ENCODE data around the gene PDE6B. TPM values are rescaled to one million over a fixed set of nuclear protein-coding genes. Genes with fewer than 3 reads are reported as not detected.

PDE6B gene
- total RNA-seq, 1 experiment from 2014 or later = not detected

- Histone ChIP-seq H3K4me3 (ENCODE audit: low read depth, low read length) (no peak overlapping the region), H3K9me3 (no peaks in the 10 kb centered on the region), H3K4me1 (no peaks in the 10 kb centered on the region), H3K27me3 (replicated peaks; ENCODE audit: control insufficient read depth, insufficient read depth, low read length) (no peaks in the 10 kb centered on the region), H3K36me3 (ENCODE audit: control insufficient read depth, insufficient read depth, low read length) (no peaks in the 10 kb centered on the region)
- TF ChIP-seq CTCF (IDR thresholded peaks at IDR 0.05; ENCODE audit: insufficient read depth in 1 of 2, low read depth in 1 of 2, low read length in 1 of 2, severe bottlenecking in 1 of 2, unreplicated experiment in 1 of 2) = no peak
- H3K4me3 Mint-ChIP-seq (ENCODE audit: unreplicated experiment) = no peak overlapping the region
- CTCF ChIA-PET = interaction anchor here (0.8 kb wide), 1 partner anchor 14 kb away, joined by 3 read pairs; no protein-coding TSS in a partner anchor
- peaks cover 11% of the 10 kb centered on the region for H3K36me3 Mint-ChIP-seq (ENCODE audit: insufficient read depth, unreplicated experiment)
- no peaks in the 10 kb centered on the region for H3K4me1 Mint-ChIP-seq (ENCODE audit: low read depth, unreplicated experiment)
- POLR2A ChIA-PET = no interaction called here
- no peaks in the 10 kb centered on the region for H3K9me3 Mint-ChIP-seq (ENCODE audit: unreplicated experiment)
- intact Hi-C loops (cut with micrococcal nuclease; ENCODE audit: unreplicated experiment) = no loop called here
- H3K27ac Mint-ChIP-seq (ENCODE audit: unreplicated experiment) = no peak overlapping the region
- DNase-seq = no peak
- H3K27me3 Mint-ChIP-seq (ENCODE audit: insufficient read depth, unreplicated experiment) = no peaks in the 10 kb centered on the region
- BruUV-seq (replicated peaks) = no TSS peak
Observed at GRCh38 chr4:700587-701264, 75.4 kb downstream of the PDE6B start.

GRCh38 chr4:702618-703048 lies 77.3 kb downstream of the PDE6B start:
- ChIA-PET CTCF (no interaction called here), POLR2A (no interaction called here)
- TF ChIP-seq CTCF (IDR thresholded peaks at IDR 0.05; ENCODE audit: insufficient read depth in 1 of 2, low read depth in 1 of 2, low read length in 1 of 2, severe bottlenecking in 1 of 2, unreplicated experiment in 1 of 2) = no peak
- no peak overlapping the region for H3K4me3 ChIP-seq (ENCODE audit: low read depth, low read length)
- BruUV-seq (replicated peaks) = no TSS peak
- Mint-ChIP-seq H3K9me3 (ENCODE audit: unreplicated experiment) (no peaks in the 10 kb centered on the region), H3K27ac (ENCODE audit: unreplicated experiment) (no peak overlapping the region), H3K4me3 (ENCODE audit: unreplicated experiment) (no peak overlapping the region), H3K27me3 (ENCODE audit: insufficient read depth, unreplicated experiment) (no peaks in the 10 kb centered on the region), H3K4me1 (ENCODE audit: low read depth, unreplicated experiment) (no peaks in the 10 kb centered on the region), H3K36me3 (ENCODE audit: insufficient read depth, unreplicated experiment) (peaks cover 11% of the 10 kb centered on the region)
- no peak for DNase-seq
- intact Hi-C loops (cut with micrococcal nuclease; ENCODE audit: unreplicated experiment) = no loop called here
- H3K9me3 ChIP-seq = no peaks in the 10 kb centered on the region
- no peaks in the 10 kb centered on the region for H3K36me3 ChIP-seq (ENCODE audit: control insufficient read depth, insufficient read depth, low read length)
- no peaks in the 10 kb centered on the region for H3K27me3 ChIP-seq (replicated peaks; ENCODE audit: control insufficient read depth, insufficient read depth, low read length)
- no peaks in the 10 kb centered on the region for H3K4me1 ChIP-seq

- Mint-ChIP-seq H3K27me3 (ENCODE audit: insufficient read depth, unreplicated experiment) (no peaks in the 10 kb centered on the region), H3K36me3 (ENCODE audit: insufficient read depth, unreplicated experiment) (peaks cover 14% of the 10 kb centered on the region), H3K27ac (ENCODE audit: unreplicated experiment) (no peak overlapping the region), H3K9me3 (ENCODE audit: unreplicated experiment) (no peaks in the 10 kb centered on the region), H3K4me1 (ENCODE audit: low read depth, unreplicated experiment) (no peaks in the 10 kb centered on the region), H3K4me3 (ENCODE audit: unreplicated experiment) (no peak overlapping the region)
- Histone ChIP-seq H3K27me3 (replicated peaks; ENCODE audit: control insufficient read depth, insufficient read depth, low read length) (no peaks in the 10 kb centered on the region), H3K4me3 (ENCODE audit: low read depth, low read length) (no peak overlapping the region), H3K36me3 (ENCODE audit: control insufficient read depth, insufficient read depth, low read length) (peaks cover 1% of the 10 kb centered on the region; the same call in 1 of the 2 replicates), H3K9me3 (no peaks in the 10 kb centered on the region), H3K4me1 (no peaks in the 10 kb centered on the region)
- ChIA-PET CTCF (no interaction called here), POLR2A (no interaction called here)
- TF ChIP-seq CTCF (IDR thresholded peaks at IDR 0.05; ENCODE audit: insufficient read depth in 1 of 2, low read depth in 1 of 2, low read length in 1 of 2, severe bottlenecking in 1 of 2, unreplicated experiment in 1 of 2) = no peak
- no TSS peak for BruUV-seq (replicated peaks)
- intact Hi-C loops (cut with micrococcal nuclease; ENCODE audit: unreplicated experiment) = no loop called here
- DNase-seq = no peak
Observed at GRCh38 chr4:703336-704197, 78.2 kb downstream of the PDE6B start.
